Ovary (tissue), 9 donors: ENCODE data around the gene NLK. TPM values are rescaled to one million over a fixed set of nuclear protein-coding genes. Genes with fewer than 3 reads are reported as not detected.

Experiments
- DNase-seq, 5 donors: peaks; one replicate each; pipeline ENCODE4 v3.0.0-alpha.2; 2019 to 2020
- H3K27ac ChIP-seq, 2 donors: fragments of 200-600 bp; one replicate each; pipeline versions ENCODE4 v1.5.1 to v1.8.0; 2019 to 2022
- H3K27me3 ChIP-seq: fragments of 200-600 bp; one replicate; pipeline ENCODE4 v1.8.0; 2022
- H3K36me3 ChIP-seq: fragments of 200-600 bp; sonication (generic); one replicate; pipeline ENCODE4 v1.5.1; 2019
- H3K4me1 ChIP-seq: one replicate; pipeline ENCODE4 v1.8.1; 2013; ENCODE audit warnings: mild to moderate bottlenecking, moderate library complexity; ENCODE audit not compliant: insufficient read depth
- H3K4me3 ChIP-seq: fragments of 200-600 bp; sonication (generic); one replicate; pipeline ENCODE4 v1.5.1; 2017
- H3K9me3 ChIP-seq, 2 donors: fragments of 200-600 bp in 1 of 2; sonication (generic) in 1 of 2; one replicate each; pipeline versions ENCODE4 v1.5.1 to v1.8.1; 2013 to 2019; ENCODE audit warnings: mild to moderate bottlenecking in 1 of 2, moderate library complexity in 1 of 2
- EP300 ChIP-seq: sonication (generic); formaldehyde crosslinking; IDR thresholded peaks from one replicate; pipeline ENCODE4 v1.6.1; 2017; ENCODE audit warnings: antibody characterized with exemption
- POLR2A ChIP-seq: fragments of 450-650 bp; IDR thresholded peaks from one replicate; pipeline ENCODE4 v1.6.1; 2017; ENCODE audit warnings: antibody characterized with exemption, mild to moderate bottlenecking, moderate library complexity
- WGBS, 3 donors: extraction: QIAGEN DNeasy Blood & Tissue Kit in 1 of 3; methylation state at CpG; one replicate each; pipeline versions ENCODE4 v1.1.5 to v1.1.7; 2013 to 2017; 5-methylcytosine and 5-hydroxymethylcytosine counted together
- intact Hi-C, 4 donors: fragments of 100-400 bp; cut with DNase I; formaldehyde crosslinking; loops; one replicate each; pipeline versions ENCODE4 v1.11.0 to v1.15.1; 2022 to 2023
- polyA plus RNA-seq, 2 donors: library from polyadenylated mRNA; stranded (reverse); fragments of 200-250 nt in 1 of 2; fragments of 350-450 nt in 1 of 2; fragmentation: Illumina TruSeq in 1 of 2; extraction: RNeasy Lipid Tissue Mini Kit (QIAGEN cat#74804) in 1 of 2; gene quantifications; one replicate each; pipeline ENCODE4 v1.2.3, GENCODE V29; 2013 to 2014
- total RNA-seq, 7 donors: library from RNA; depleted of rRNA in 2 of 7; stranded (reverse); fragments of >200 nt in 2 of 7; fragmentation: NEBNext Ultra II Directional in 3 of 7; extraction: Animal tissue kit (Norgen Biotek cat#: 25700) in 3 of 7; gene quantifications; one replicate each; pipeline versions ENCODE4 v1.1.0 to v1.2.4, GENCODE V29; 2016 to 2023
- TF ChIP-seq, protein P1 (sequence below), 3 donors: fragments of 450-650 bp in 2 of 3; fragments of 200-600 bp in 1 of 3; IDR thresholded peaks; one replicate each; pipeline versions ENCODE4 v1.5.1 to v1.8.0; 2016 to 2022; ENCODE audit warnings: antibody characterized with exemption in 3 of 3, mild to moderate bottlenecking in 1 of 3
- donor health status: DM: no; HTN: no; CAD: no; lungs with moderate emphysema.
- donor health status: DM: no; HTN: no; CAD: no.
- donor health status: Bipolar disorder and iron deficiency.
- donor health status: DM: yes; HTN: yes; CAD: no.
- donor health status: DM: no; HTN: no; CAD: no.
- donor health status: DM: yes; HTN: yes; CAD: no.

The NLK gene
- total and polyA plus RNA-seq, 9 donors: 7.3 to 15.6 (median 12.3) TPM

DNA sequence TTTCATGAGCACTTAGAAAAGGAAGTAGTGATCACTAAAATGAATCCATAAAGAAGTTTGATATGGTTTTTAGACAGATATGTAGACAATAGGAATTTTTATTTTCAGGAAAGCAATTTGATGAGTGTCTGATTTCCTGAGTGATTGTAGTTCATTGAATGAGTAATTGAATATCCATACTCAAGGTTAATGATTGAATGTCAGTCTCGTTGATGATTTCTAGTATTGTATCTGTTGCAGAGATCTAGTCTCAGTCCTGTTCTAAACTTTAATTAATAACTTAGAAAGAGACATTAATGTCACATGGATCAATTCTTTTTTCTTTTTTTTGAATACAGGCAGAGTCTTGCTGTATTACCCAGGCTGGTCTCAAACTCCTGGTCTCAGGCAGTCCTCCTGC is 78.3 kb downstream of the NLK start:
- intact Hi-C loops: no loop called here
- no peaks in the 10 kb centered on the region for H3K36me3 ChIP-seq
- H3K4me1 ChIP-seq: no peaks in the 10 kb centered on the region
- no peak for DNase-seq
- WGBS, 3 donors: 91 to 99% (median 98%) methylated on average over 1 of the region's 1 CpG
- TF ChIP-seq EP300 (no peak), POLR2A (no peak)
- TF ChIP-seq, protein P1, sequence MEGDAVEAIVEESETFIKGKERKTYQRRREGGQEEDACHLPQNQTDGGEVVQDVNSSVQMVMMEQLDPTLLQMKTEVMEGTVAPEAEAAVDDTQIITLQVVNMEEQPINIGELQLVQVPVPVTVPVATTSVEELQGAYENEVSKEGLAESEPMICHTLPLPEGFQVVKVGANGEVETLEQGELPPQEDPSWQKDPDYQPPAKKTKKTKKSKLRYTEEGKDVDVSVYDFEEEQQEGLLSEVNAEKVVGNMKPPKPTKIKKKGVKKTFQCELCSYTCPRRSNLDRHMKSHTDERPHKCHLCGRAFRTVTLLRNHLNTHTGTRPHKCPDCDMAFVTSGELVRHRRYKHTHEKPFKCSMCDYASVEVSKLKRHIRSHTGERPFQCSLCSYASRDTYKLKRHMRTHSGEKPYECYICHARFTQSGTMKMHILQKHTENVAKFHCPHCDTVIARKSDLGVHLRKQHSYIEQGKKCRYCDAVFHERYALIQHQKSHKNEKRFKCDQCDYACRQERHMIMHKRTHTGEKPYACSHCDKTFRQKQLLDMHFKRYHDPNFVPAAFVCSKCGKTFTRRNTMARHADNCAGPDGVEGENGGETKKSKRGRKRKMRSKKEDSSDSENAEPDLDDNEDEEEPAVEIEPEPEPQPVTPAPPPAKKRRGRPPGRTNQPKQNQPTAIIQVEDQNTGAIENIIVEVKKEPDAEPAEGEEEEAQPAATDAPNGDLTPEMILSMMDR (IDR thresholded peaks at IDR 0.05): no peak
- H3K4me3 ChIP-seq: no peak overlapping the region
- H3K9me3 ChIP-seq: no peaks in the 10 kb centered on the region
- no peaks in the 10 kb centered on the region for H3K27me3 ChIP-seq
- H3K27ac ChIP-seq: no peak overlapping the region

DNA sequence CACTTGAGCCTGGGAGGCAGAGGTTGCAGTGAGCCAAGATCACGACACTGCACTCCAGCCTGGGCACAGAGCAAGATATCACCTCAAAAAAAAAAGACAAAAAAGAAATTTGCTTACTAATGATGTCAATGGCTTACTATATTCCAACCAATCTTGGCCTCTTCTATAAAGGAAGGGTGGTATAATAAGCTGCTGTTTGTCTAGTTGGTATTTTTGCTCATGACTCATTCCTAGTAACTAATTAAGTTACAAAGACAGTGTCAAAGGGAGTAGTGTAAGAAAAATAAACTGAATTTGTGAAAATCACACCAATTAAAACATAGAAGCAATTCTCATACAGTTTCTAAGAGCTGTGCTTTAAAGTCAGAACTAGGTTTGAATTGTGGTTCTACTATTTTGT is 82.5 kb downstream of the NLK start:
- WGBS, 3 donors: 96 to 100% (median 97%) methylated on average over 1 of the region's 1 CpG
- no peak for TF ChIP-seq POLR2A
- TF ChIP-seq, protein P1 (IDR thresholded peaks at IDR 0.05): no peak
- TF ChIP-seq EP300: no peak
- no peak overlapping the region for H3K27ac ChIP-seq

DNA sequence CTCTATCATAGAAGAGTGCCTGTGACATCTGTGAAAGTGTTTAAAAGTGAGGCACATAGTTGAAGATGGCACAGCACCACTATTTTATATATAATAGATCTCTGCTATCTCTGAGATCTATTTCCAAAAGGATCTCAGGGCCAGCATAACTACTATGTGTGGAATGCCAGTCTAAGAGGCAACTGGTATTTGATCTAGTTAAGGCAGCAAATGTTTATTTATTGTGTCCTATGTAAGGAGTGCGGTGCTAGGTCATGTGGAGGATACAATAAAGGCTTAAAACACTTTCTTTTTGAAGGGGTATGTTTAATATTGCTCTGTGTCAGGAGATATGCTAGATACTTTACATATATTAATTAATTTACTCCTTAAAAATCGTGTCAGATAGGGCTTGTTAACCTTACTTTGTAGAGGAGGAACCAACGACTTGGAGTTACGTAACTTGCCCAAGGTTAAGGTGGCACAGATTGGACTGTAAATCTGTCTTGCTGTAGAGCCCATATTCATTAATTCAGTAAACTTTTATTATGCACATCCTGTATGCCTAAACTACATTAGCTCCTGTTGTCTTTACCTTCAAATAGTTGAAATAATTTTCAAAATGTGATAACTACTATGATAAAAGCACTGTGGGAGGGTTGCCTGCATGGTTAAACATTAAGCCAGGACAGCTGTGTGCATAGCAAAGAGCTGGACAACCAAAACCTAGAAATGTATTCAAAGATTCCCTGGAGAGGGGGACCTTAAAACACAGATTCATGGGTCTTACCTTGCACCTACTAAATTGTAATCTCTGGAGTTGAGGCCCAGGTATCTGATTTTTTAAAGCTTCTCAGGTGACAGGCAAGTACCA is 83.3 kb downstream of the NLK start:
- Histone ChIP-seq H3K27me3 (no peaks in the 10 kb centered on the region), H3K27ac (no peak overlapping the region), H3K36me3 (no peaks in the 10 kb centered on the region), H3K9me3 (no peaks in the 10 kb centered on the region), H3K4me1 (no peaks in the 10 kb centered on the region), H3K4me3 (no peak overlapping the region)
- intact Hi-C loops: no loop called here
- no peak for DNase-seq
- TF ChIP-seq POLR2A (no peak), EP300 (no peak)
- TF ChIP-seq, protein P1 (IDR thresholded peaks at IDR 0.05): no peak
- WGBS, 3 donors: 67 to 68% (median 68%) methylated on average over 4 of the region's 4 CpGs

More for the DNA sequence above, 82.5 kb downstream of the NLK start:
- Histone ChIP-seq H3K36me3 (no peaks in the 10 kb centered on the region), H3K27me3 (no peaks in the 10 kb centered on the region), H3K4me3 (no peak overlapping the region), H3K4me1 (no peaks in the 10 kb centered on the region), H3K9me3 (no peaks in the 10 kb centered on the region)
- intact Hi-C loops: no loop called here
- DNase-seq: no peak

DNA sequence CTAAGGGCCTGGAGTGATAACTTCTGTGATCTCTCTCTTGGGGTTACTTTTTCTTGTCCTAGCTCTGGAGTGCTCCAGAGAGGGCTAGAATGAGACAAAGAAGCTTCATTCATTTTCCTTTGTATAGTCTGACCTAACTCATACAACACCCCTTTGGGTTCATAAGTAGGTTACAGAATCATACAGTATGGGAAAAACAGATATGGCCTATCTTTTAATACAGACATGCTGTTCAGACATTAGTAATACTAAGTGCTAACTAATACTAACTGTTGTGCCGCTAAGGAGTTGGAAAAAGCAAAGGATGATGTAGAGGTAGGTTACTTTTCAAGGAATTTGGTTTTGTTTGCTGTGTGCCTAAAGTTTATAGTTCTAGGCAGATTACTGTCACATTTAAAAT is 84.7 kb downstream of the NLK start:
- Histone ChIP-seq H3K9me3 (no peaks in the 10 kb centered on the region), H3K27ac (no peak overlapping the region), H3K36me3 (no peaks in the 10 kb centered on the region), H3K4me1 (no peaks in the 10 kb centered on the region), H3K27me3 (no peaks in the 10 kb centered on the region), H3K4me3 (no peak overlapping the region)
- WGBS, 3 donors: 92 to 98% (median 96%) methylated on average over 1 of the region's 1 CpG
- intact Hi-C loops: no loop called here
- TF ChIP-seq, protein P1 (IDR thresholded peaks at IDR 0.05): no peak
- TF ChIP-seq POLR2A (no peak), EP300 (no peak)
- DNase-seq: no peak
